Measurements from ENCODE around the gene TRMO.

Gene TRMO

DNA sequence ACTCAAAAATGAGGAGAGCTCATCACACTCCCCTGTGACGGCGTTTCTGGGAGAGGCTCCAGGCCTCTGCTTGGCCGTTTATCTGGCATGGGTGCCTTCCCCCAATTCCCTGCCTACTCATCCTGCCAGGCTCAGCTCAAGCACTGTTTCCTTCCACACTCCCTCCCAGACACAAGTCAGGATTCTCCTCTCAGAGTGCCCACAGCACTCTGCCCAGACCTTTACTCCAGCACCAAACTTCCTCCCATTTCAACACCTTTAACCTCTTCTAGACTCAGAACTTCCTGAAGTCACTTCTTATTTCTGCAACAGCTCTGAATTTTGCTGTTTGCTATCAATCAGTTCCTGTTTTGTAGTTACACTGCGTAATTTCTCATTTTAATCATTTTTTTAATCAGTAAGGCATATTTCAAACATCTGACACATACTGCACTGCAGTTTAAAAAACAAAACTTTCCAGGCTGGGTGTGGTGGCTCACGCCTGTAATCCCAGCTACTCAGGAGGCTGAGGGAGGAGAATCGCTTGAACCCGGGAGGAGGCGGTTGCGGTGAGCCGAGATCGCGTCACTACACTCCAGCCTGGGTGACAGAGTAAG lies 16.0 kb downstream of the TRMO start:
- DNase-seq (ENCODE audit: insufficient read length, low spot score) = no peak
- no peak for FAIRE-seq

DNA sequence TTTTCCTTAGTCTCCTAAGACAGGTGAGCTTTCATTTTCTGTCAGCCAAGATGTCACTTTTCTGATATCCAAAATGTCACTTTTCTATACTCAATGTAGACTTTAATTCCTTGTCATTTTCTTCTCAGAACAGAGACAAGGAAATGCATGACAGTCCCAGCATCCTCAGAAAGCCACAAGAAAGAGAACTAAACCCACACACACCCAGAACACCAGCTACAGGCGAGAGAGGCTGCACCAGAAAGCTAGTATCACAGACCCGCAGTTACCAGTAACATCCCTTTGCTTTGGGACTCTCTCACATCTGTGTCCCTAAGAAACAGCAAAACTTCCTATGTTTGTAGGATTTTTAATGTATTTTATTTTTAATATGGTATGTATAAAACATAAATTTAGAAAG lies 17.1 kb downstream of the TRMO start:
- FAIRE-seq = no peak
- DNase-seq (ENCODE audit: insufficient read length, low spot score) = no peak

DNA sequence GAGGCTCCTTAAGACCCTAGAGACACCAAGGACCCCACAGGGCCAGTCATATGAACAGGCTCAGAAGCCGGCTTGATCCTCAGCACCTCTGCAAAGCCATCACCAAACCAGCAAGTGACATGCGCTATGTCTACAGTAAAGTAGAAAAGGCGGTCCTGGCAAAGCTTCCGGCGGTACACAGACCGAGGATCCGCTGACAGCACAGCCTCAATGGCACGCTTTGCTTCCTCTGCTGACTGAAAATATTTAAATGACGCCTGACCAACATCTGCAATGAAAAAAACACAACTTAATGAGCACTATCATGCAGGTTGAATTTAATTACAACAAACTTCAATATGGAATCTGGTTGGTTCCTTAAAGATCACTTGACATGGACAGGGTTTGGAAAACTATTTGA lies 17.6 kb downstream of the TRMO start:
- FAIRE-seq (no peak), DNase-seq (ENCODE audit: insufficient read length, low spot score) (no peak)

DNA sequence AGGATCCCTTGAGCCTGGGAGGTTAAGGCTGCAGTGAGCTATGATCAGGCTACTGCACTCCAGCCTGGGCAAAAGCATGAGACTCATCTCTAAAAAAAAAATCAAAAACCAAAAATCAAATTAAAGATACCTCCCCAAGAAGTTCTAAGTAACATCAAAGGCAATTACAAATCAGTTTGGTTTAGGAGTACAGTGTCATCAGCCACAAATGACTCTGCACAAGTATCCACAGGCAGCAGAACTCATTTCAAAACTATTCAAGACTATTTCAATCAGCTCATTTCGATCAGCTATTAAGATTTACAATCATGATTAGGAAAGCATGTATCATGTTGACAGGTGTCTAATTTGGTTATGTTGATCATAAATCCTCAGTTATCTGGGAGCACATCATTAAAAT lies 19.1 kb downstream of the TRMO start:
- no peak for DNase-seq (ENCODE audit: insufficient read length, low spot score)
- no peak for FAIRE-seq

DNA sequence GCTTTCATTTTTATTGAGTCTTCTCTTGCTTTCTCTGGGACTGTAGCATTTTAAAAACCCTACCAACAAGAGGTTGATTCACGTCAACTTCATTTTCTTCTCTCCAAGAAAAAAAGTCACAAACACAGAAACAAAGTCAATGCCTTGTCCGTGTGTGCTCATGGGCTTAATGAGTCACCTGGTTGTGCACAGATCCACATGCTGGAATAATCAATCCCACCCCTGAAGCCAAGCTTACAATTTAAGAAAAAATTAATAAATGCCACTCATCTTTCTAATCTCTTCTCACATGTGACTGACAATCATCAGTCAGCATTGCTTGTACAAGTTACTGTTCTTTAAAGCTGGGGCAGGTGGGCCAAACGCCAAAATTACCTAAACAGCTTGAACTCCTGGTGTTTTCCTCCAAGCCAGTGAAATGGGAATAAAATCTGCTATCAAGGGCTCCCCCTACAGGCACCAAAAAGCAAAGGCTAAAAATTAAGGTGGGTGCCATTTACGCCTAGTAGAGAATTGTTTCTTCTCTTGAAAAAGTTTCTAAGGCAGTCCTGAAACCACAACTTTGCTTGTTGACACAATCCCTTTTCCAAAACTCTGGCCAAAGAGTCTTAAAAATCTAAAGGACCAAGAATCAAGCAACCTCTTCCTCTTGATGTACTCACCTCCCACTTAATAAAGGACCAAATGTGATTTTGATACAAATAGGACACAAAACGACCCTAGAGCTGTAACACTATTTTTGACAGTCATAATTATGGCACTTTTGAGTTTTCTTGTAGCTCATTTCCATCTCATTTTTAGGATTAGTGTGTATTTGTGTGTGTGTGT lies 21.3 kb downstream of the TRMO start:
- FAIRE-seq = no peak

GRCh38 chr9:97900103-97900737 lies 22.1 kb downstream of the TRMO start:
- no peak for FAIRE-seq

More for the DNA sequence above, 21.3 kb downstream of the TRMO start:
- DNase-seq (ENCODE audit: insufficient read length, low spot score) = peak; percentile 42

DNA sequence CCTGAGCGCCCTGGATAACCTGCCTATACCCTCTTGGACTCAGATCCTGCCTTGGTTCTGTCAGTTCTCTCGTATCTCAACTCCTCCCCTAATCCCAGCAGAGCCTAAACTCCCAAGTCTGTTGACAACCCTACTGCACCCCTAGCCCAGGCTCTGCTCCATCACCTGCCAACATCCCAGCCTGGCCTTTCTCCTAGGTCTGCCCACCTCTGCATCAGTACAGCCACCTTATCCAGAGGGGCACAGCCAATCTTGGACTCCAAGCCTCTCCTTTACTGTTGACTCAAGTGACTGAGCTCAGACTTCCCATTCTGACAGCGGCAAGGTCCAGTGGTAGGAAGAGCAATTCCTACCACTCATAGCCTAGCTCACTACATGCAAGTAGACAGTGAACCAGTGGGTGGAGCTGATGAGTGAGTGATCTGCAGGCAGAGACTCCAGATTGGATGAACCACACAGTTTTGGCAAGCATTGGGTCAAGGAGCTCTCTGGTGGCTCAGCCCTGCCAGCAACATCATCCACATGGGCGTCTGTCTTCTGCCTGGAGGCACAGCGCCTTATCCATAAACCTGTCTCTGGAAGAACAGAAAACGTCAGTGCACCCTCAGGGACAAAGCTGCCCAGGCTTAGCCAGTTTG lies 26.5 kb downstream of the TRMO start:
- DNase-seq (ENCODE audit: insufficient read length, low spot score) = peak; percentile 15
- no peak for FAIRE-seq

More at GRCh38 chr9:97900103-97900737, 22.1 kb downstream of the TRMO start:
- DNase-seq (ENCODE audit: insufficient read length, low spot score) = no peak

- FAIRE-seq = no peak
- DNase-seq (ENCODE audit: insufficient read length, low spot score) = no peak
Observed at GRCh38 chr9:97895211-97895610, 27.1 kb downstream of the TRMO start.

GRCh38 chr9:97892421-97892820 lies 29.9 kb downstream of the TRMO start:
- DNase-seq (ENCODE audit: insufficient read length, low spot score) (no peak), FAIRE-seq (no peak)

DNA sequence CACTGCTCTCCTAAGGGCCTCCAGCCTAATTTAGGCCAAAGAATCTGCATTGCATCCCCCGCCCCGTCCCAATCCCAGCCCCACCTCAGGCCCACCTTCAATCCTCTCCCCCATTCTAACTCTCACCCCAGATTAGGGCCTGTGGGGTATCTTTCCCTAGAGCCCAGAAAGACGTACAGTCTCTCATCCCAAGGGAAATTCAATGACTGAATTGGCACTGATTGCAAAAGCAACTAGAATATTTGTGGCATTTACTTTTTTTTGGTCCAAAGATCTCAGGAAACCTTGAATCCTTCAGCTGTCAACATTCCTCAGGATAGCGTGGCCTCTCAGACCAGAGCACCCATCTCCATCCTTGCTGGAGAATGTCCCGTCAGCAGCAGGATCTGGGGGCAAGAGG lies 30.6 kb downstream of the TRMO start:
- no peak for FAIRE-seq

GRCh38 chr9:97889941-97890887 lies 32.1 kb downstream of the TRMO start:
- FAIRE-seq (no peak), DNase-seq (ENCODE audit: insufficient read length, low spot score) (peak; percentile 20)

More for the DNA sequence above, 30.6 kb downstream of the TRMO start:
- DNase-seq (ENCODE audit: insufficient read length, low spot score) = no peak

- DNase-seq (ENCODE audit: insufficient read length, low spot score) = no peak
- FAIRE-seq = no peak
Observed at GRCh38 chr9:97880336-97880735, 42.0 kb downstream of the TRMO start.

- no peak for FAIRE-seq
- no peak for DNase-seq (ENCODE audit: insufficient read length, low spot score)
Observed at GRCh38 chr9:97876061-97876460, 46.2 kb downstream of the TRMO start.

DNA sequence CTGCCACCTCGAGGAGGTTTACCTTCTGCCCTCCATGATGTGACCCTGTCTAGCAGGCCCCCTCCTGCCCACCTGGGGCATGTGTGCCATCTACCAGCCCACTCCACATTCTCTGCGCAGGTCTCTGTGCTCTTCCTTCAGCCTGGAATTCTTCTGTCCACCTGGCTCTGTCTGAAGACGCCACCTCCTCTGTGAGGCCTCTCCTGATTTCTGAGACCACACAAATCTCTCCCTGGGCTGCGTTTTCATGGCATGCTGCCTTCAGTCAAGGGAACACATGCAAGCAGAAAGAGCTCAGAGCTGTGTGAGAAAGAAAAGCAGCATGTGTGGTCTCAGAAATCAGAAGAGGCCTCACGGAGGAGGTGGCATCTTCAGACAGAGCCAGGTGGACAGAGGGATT lies 47.2 kb downstream of the TRMO start:
- no peak for FAIRE-seq

GRCh38 chr9:97874624-97875023 lies 47.7 kb downstream of the TRMO start:
- DNase-seq (ENCODE audit: insufficient read length, low spot score) (no peak), FAIRE-seq (no peak)

More for the DNA sequence above, 47.2 kb downstream of the TRMO start:
- DNase-seq (ENCODE audit: insufficient read length, low spot score) = no peak

GRCh38 chr9:97873882-97874281 lies 48.4 kb downstream of the TRMO start:
- DNase-seq (ENCODE audit: insufficient read length, low spot score) (no peak), FAIRE-seq (no peak)

GRCh38 chr9:97873425-97873824 lies 48.9 kb downstream of the TRMO start:
- no peak for FAIRE-seq
- DNase-seq (ENCODE audit: insufficient read length, low spot score) = no peak

DNA sequence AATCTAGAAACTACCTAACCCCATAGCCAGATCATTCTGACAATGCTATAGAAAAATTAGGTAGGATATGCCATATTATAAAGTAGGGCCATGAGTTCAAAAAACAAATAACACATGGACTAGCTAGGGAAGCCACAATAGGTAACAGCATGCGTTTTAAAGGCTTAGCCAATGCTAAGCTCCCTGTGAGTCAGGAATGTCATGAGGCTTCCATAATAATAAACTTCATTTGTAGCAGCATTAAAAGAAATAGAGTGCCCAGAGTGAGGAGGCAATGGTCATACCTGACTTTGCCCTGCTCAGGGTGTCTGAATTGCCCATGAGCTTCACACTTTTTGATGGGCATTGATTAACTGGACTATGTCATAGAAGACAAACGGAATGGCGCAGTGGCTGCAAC lies 53.4 kb downstream of the TRMO start:
- FAIRE-seq (no peak), DNase-seq (ENCODE audit: insufficient read length, low spot score) (no peak)

GRCh38 chr9:97866848-97867247 lies 55.5 kb downstream of the TRMO start:
- FAIRE-seq (no peak), DNase-seq (ENCODE audit: insufficient read length, low spot score) (no peak)

DNA sequence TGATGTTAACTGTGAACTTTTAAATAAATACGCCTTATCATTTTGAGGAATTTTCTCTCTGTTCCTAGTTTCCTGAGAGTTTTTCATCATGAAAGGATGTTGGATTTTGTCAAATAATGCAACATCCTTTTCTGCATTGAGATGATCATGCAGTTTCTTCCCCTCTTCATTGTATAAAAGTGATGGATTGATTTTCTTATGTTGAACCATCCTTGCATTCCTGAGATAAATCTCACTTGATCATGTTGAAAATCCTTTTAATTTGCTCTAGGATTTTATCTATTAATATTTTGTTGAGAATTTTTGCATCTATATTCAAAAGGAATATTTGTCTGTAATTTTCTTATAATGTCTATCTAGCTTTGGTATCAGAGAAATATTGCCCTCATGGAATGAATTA lies 56.0 kb downstream of the TRMO start:
- DNase-seq (ENCODE audit: insufficient read length, low spot score) (no peak), FAIRE-seq (no peak)
